Measurements from ENCODE around the gene CSNK2A3.
"Not testable (repeated sequence)": the region's sequence is repeated elsewhere in the genome, so short reads cannot be mapped to it uniquely, and the experiment has no call there.

The CSNK2A3 gene

DNA sequence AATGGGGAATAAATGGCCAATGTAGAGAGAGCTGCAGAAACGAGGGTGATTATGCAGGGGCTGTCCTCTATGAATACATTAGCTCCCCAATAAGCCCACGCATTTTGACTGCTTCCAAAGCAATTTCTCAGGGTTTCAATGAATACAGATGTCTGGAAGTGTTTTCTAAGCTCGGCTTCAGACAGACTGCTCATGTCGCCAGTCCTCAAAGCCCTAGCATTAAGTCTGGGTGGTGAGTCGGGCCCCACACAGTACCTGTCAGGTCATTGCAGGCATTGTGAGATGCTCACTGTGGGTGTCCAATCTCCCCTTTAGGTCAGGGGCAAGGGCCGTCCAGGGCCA, 17.9 kb upstream of the CSNK2A3 start:
- Histone ChIP-seq H3K27me3 (ENCODE audit: low read depth) (no peaks in the 10 kb centered on the region), H3K36me3 (replicated peaks) (no peaks in the 10 kb centered on the region; the same call in 1 of the 2 replicates), H3K4me3 (no peak overlapping the region), H3K9me3 (no peaks in the 10 kb centered on the region), H3K4me1 (no peaks in the 10 kb centered on the region)
- DNase-seq (ENCODE audit: low spot score in 2 of 2), result no peak
- in situ Hi-C loops (cut with MboI; ENCODE audit: low sequenced_read_pairs), result no loop called here

GRCh38 chr11:11370255-11370961, 17.4 kb upstream of the CSNK2A3 start:
- Histone ChIP-seq H3K36me3 (replicated peaks) (no peaks in the 10 kb centered on the region; the same call in 1 of the 2 replicates), H3K4me1 (peaks cover 3% of the 10 kb centered on the region), H3K4me3 (no peak overlapping the region), H3K9me3 (no peaks in the 10 kb centered on the region), H3K27me3 (ENCODE audit: low read depth) (no peaks in the 10 kb centered on the region)
- in situ Hi-C loops (cut with MboI; ENCODE audit: low sequenced_read_pairs), result no loop called here
- no peak for DNase-seq (ENCODE audit: low spot score in 2 of 2)

DNA sequence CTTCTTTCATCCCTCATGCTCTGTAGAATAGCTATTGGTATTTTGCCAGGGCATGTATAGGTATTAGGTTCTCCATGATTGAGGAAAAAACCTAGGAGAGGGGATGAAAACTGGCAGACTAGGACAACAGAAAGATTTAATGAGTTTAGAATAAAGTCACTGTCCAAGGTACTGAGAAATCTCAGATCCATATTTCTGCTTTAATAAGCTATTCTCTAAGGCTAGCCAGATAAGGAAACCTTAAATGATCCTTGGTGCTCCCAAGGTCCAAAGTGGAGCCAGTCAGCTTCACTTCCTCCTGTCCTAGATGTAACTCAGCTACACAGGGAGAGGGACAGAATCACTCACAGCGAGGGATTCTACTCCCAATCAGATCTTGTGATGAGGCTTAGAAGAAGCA, 13.7 kb upstream of the CSNK2A3 start:
- in situ Hi-C loops (cut with MboI; ENCODE audit: low sequenced_read_pairs), result no loop called here

DNA sequence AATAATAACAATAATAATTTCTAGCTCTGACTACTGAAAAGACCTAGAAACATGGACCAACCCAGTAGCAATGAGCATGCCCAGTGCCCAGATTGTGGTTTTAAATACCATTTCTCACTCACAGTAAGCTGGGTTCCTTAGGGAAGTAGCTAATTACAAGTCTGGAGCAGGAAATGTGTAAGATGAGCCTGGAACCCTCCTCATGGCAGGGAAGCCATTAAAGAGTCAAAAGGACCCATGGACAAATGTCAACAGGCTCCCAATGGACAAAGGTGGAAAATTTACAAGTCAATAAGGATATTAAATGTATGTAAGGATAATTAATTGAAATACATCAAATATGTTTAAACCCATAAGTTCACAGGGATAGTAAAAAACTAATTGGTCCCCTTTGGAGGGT, 10.6 kb upstream of the CSNK2A3 start:
- no peak for DNase-seq (ENCODE audit: low spot score in 2 of 2)
- Histone ChIP-seq H3K4me1 (peaks cover 6% of the 10 kb centered on the region), H3K27me3 (ENCODE audit: low read depth) (no peaks in the 10 kb centered on the region), H3K36me3 (replicated peaks) (no peaks in the 10 kb centered on the region), H3K4me3 (no peak overlapping the region), H3K9me3 (no peaks in the 10 kb centered on the region)
- in situ Hi-C loops (cut with MboI; ENCODE audit: low sequenced_read_pairs), result no loop called here

More for the DNA sequence above, 13.7 kb upstream of the CSNK2A3 start:
- no peaks in the 10 kb centered on the region for H3K27me3 ChIP-seq (ENCODE audit: low read depth)
- peaks cover 6% of the 10 kb centered on the region for H3K4me1 ChIP-seq
- no peaks in the 10 kb centered on the region for H3K9me3 ChIP-seq
- DNase-seq (ENCODE audit: low spot score in 2 of 2), result no peak
- H3K4me3 ChIP-seq, result no peak overlapping the region
- no peaks in the 10 kb centered on the region; the same call in 1 of the 2 replicates for H3K36me3 ChIP-seq (replicated peaks)

- no peak overlapping the region for H3K4me3 ChIP-seq
- in situ Hi-C loops (cut with MboI; ENCODE audit: low sequenced_read_pairs), result no loop called here
- DNase-seq (ENCODE audit: low spot score in 2 of 2), result no peak
Observed at GRCh38 chr11:11359611-11360010, 6.6 kb upstream of the CSNK2A3 start.

GRCh38 chr11:11356842-11357241, 3.8 kb upstream of the CSNK2A3 start:
- no peaks in the 10 kb centered on the region for H3K4me1 ChIP-seq
- H3K36me3 ChIP-seq (replicated peaks), result no peaks in the 10 kb centered on the region
- DNase-seq (ENCODE audit: low spot score in 2 of 2), result no peak
- in situ Hi-C loops (cut with MboI; ENCODE audit: low sequenced_read_pairs), result no loop called here
- H3K9me3 ChIP-seq, result no peaks in the 10 kb centered on the region
- no peak overlapping the region for H3K4me3 ChIP-seq
- H3K27me3 ChIP-seq (ENCODE audit: low read depth), result no peaks in the 10 kb centered on the region

More at GRCh38 chr11:11359611-11360010, 6.6 kb upstream of the CSNK2A3 start:
- Histone ChIP-seq H3K4me1 (no peaks in the 10 kb centered on the region), H3K36me3 (replicated peaks) (no peaks in the 10 kb centered on the region), H3K27me3 (ENCODE audit: low read depth) (no peaks in the 10 kb centered on the region), H3K9me3 (no peaks in the 10 kb centered on the region)

- H3K36me3 ChIP-seq (replicated peaks); H3K9me3 ChIP-seq; H3K4me3 ChIP-seq; DNase-seq (ENCODE audit: low spot score in 2 of 2); H3K27me3 ChIP-seq (ENCODE audit: low read depth); H3K4me1 ChIP-seq; in situ Hi-C loops (cut with MboI; ENCODE audit: low sequenced_read_pairs): not testable (repeated sequence)
Observed at GRCh38 chr11:11351851-11352250, 1.2 kb downstream of the CSNK2A3 start.

DNA sequence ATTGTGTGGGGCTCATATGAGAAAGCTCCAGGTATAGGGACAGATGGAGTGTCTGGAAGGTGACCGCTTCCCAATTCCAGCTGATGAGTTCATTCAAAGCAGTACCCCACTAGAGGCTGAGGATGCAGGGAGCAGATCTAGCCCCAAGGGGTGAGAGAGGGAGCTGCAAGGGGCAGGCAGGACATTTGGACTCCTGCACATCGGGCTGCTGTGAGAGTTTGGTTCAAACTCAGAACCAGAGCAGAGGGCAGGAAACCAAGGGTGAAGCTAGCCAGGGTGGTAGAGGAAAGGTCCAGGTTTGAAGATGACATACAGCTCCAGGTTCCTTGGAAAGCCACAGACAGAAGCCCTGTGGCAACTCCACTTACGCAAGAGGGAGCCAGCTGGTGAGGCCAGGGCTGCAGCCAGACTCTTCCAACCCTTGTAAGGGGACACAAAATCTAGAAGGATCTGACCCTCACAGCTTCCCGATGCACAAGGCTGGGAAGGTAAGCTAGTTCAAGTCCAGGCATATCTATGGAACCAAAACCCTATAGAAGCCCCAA, 1.9 kb downstream of the CSNK2A3 start:
- no peak for DNase-seq (ENCODE audit: low spot score in 2 of 2)
- in situ Hi-C loops (cut with MboI; ENCODE audit: low sequenced_read_pairs), result no loop called here
- H3K27me3 ChIP-seq (ENCODE audit: low read depth), result no peaks in the 10 kb centered on the region

DNA sequence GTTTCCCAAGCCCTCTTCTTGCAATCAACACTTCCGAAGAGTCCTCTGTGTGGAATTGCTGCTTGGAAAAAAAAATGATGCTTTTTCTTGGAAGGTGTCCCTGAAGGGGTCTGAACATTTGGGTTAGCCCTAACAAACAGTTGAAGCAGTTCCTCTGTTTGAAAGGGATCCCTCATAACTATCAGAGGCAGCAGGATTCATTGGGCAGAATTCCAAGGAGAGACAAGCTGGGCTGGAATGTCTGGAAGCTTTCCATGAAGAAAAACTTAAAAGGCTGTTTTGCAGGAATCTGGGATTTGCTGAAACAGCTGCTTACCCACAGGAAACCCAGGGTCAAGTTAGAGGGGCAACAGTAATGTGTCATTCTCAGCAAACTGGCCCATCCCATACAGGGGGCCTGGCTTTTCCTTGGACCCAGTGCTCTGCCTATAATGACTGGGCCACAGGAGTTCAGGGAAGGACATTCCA, 3.1 kb downstream of the CSNK2A3 start:
- H3K27me3 ChIP-seq (ENCODE audit: low read depth), result no peaks in the 10 kb centered on the region
- DNase-seq (ENCODE audit: low spot score in 2 of 2), result no peak
- in situ Hi-C loops (cut with MboI; ENCODE audit: low sequenced_read_pairs), result no loop called here
- H3K9me3 ChIP-seq, result no peaks in the 10 kb centered on the region
- H3K4me1 ChIP-seq, result no peaks in the 10 kb centered on the region
- no peaks in the 10 kb centered on the region for H3K36me3 ChIP-seq (replicated peaks)
- H3K4me3 ChIP-seq, result no peak overlapping the region

More for the DNA sequence above, 1.9 kb downstream of the CSNK2A3 start:
- H3K9me3 ChIP-seq, result no peaks in the 10 kb centered on the region
- H3K4me3 ChIP-seq, result no peak overlapping the region
- no peaks in the 10 kb centered on the region for H3K36me3 ChIP-seq (replicated peaks)
- no peaks in the 10 kb centered on the region for H3K4me1 ChIP-seq

DNA sequence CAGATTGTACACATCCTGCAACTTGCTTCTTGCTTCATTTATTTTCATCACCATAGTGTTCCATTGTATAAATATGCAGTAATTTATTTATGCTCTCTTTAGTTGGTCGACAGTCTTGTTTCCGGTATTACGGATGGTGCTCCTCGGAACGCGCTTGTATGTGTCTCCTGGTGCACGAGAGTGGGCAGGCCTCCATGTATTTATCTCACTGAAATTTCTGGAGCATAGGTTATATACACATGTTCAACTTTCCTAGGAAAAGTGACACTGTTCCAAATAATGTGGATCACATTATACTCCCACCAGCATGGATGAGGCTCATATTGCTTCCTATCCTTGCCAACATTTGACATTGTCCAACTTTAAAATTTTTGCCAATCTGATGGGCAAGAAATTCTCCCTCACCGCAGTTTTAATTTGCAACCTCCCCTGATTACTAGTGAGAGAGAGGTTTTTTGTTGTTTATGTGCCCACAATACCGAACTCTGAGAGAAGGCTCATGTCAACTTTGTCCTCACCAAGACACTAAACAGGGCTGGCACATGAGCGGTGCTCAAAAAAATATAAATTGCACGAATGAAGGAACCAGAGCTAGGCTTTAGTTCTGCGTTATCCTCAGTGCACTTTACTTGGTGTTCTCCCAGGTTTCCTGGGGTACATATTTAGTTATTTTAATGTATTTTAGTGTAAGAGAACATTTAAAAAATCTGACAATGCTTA, 3.8 kb downstream of the CSNK2A3 start:
- no peak for DNase-seq (ENCODE audit: low spot score in 2 of 2)
- no peaks in the 10 kb centered on the region for H3K9me3 ChIP-seq
- H3K36me3 ChIP-seq (replicated peaks), result no peaks in the 10 kb centered on the region
- no peak overlapping the region for H3K4me3 ChIP-seq
- no peaks in the 10 kb centered on the region for H3K27me3 ChIP-seq (ENCODE audit: low read depth)
- H3K4me1 ChIP-seq, result no peaks in the 10 kb centered on the region
- in situ Hi-C loops (cut with MboI; ENCODE audit: low sequenced_read_pairs), result no loop called here

- Histone ChIP-seq H3K27me3 (ENCODE audit: low read depth) (no peaks in the 10 kb centered on the region), H3K4me1 (no peaks in the 10 kb centered on the region), H3K9me3 (no peaks in the 10 kb centered on the region), H3K4me3 (no peak overlapping the region), H3K36me3 (replicated peaks) (no peaks in the 10 kb centered on the region)
- DNase-seq (ENCODE audit: low spot score in 2 of 2), result no peak
- in situ Hi-C loops (cut with MboI; ENCODE audit: low sequenced_read_pairs), result no loop called here
Observed at GRCh38 chr11:11348303-11348702, 4.7 kb downstream of the CSNK2A3 start.

DNA sequence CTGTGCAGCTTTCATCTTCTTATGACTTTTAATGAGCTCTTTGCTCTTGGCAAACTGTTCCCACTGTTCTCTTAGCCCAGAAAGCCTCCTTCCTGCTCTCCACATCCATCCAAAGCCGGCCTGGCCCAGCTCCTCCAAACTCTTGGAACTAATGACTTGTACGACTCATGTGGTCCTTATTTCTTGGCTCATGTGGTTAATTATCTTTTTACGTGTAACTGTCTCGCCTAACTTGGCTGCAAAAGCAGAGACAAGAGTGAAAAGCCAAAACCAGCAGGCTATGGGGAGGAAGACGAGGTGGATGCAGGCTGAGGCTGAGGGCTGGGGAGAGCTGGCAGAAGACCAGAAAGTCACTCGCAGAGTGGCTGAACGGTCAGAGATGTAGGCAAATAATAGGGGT, 5.5 kb downstream of the CSNK2A3 start:
- no peak overlapping the region for H3K4me3 ChIP-seq
- no peaks in the 10 kb centered on the region for H3K9me3 ChIP-seq
- no peaks in the 10 kb centered on the region for H3K4me1 ChIP-seq
- no peak for DNase-seq (ENCODE audit: low spot score in 2 of 2)
- no peaks in the 10 kb centered on the region for H3K27me3 ChIP-seq (ENCODE audit: low read depth)
- no peaks in the 10 kb centered on the region for H3K36me3 ChIP-seq (replicated peaks)
- in situ Hi-C loops (cut with MboI; ENCODE audit: low sequenced_read_pairs), result no loop called here

GRCh38 chr11:11346303-11346702, 6.7 kb downstream of the CSNK2A3 start:
- no peaks in the 10 kb centered on the region for H3K4me1 ChIP-seq
- H3K9me3 ChIP-seq, result no peaks in the 10 kb centered on the region
- H3K27me3 ChIP-seq (ENCODE audit: low read depth), result no peaks in the 10 kb centered on the region
- no peak for DNase-seq (ENCODE audit: low spot score in 2 of 2)
- in situ Hi-C loops (cut with MboI; ENCODE audit: low sequenced_read_pairs), result no loop called here
- no peak overlapping the region for H3K4me3 ChIP-seq
- no peaks in the 10 kb centered on the region for H3K36me3 ChIP-seq (replicated peaks)

GRCh38 chr11:11345099-11345498, 8.0 kb downstream of the CSNK2A3 start:
- in situ Hi-C loops (cut with MboI; ENCODE audit: low sequenced_read_pairs), result no loop called here
- no peaks in the 10 kb centered on the region for H3K4me1 ChIP-seq
- no peaks in the 10 kb centered on the region for H3K27me3 ChIP-seq (ENCODE audit: low read depth)
- DNase-seq (ENCODE audit: low spot score in 2 of 2), result no peak
- H3K36me3 ChIP-seq (replicated peaks), result no peaks in the 10 kb centered on the region
- H3K9me3 ChIP-seq, result no peaks in the 10 kb centered on the region
- H3K4me3 ChIP-seq, result no peak overlapping the region
